GM19099 (cell line): ENCODE data around the gene CHST14.

Experiments
- POLR2A ChIP-seq: IDR thresholded peaks from 3 replicates; pipeline ENCODE4 v1.6.1; 2011; ENCODE audit warnings: low read depth; ENCODE audit not compliant: insufficient read length; ENCODE audit errors: extremely low read depth

The CHST14 gene

GRCh38 chr15:40466426-40467260 is 4.1 kb upstream of the CHST14 start:
- TF ChIP-seq POLR2A: no peak

GRCh38 chr15:40467261-40467615 is 3.5 kb upstream of the CHST14 start:
- no peak for TF ChIP-seq POLR2A

- TF ChIP-seq POLR2A: no peak
Measured at GRCh38 chr15:40468898-40469331, 1.9 kb upstream of the CHST14 start.

GRCh38 chr15:40469776-40470390 is 901 bp upstream of the CHST14 start:
- TF ChIP-seq POLR2A: no peak

- no peak for TF ChIP-seq POLR2A
Measured at GRCh38 chr15:40471105-40471807, 472 bp downstream of the CHST14 start.

GRCh38 chr15:40471808-40472150 is 995 bp downstream of the CHST14 start:
- TF ChIP-seq POLR2A: no peak

- TF ChIP-seq POLR2A: no peak
Measured at GRCh38 chr15:40472171-40472727, 1.5 kb downstream of the CHST14 start.

- TF ChIP-seq POLR2A: no peak
Measured at GRCh38 chr15:40474581-40474980, 3.8 kb downstream of the CHST14 start.

GRCh38 chr15:40477642-40478327 is 7.0 kb downstream of the CHST14 start:
- no peak for TF ChIP-seq POLR2A

GRCh38 chr15:40479024-40479423 is 8.2 kb downstream of the CHST14 start:
- no peak for TF ChIP-seq POLR2A

GRCh38 chr15:40481341-40482074 is 10.7 kb downstream of the CHST14 start:
- TF ChIP-seq POLR2A: no peak

GRCh38 chr15:40483919-40484318 is 13.1 kb downstream of the CHST14 start:
- no peak for TF ChIP-seq POLR2A

- TF ChIP-seq POLR2A: no peak
Measured at GRCh38 chr15:40486066-40486770, 15.4 kb downstream of the CHST14 start.

- no peak for TF ChIP-seq POLR2A
Measured at GRCh38 chr15:40487816-40488682, 17.3 kb downstream of the CHST14 start.
